GM19468 (cell line): ENCODE measurements around the gene ZFY.

Experiments used
- ATAC-seq: cut with Tn5 transposase; IDR thresholded peaks from one replicate; pipeline ENCODE4 v1.9.1; 2021; ENCODE audit warnings: mild to moderate bottlenecking, moderate library complexity, moderate number of reproducible peaks; ENCODE audit not compliant: unreplicated experiment; ENCODE audit errors: extremely low read depth

ZFY gene

GRCh38 chrY:2934861-2935715, at the start of gene ZFY:
ZFY (plus strand) TSS chrY:2935381; CDS start chrY:2953937, 18,556 bp downstream.
- ATAC-seq = no peak

- ATAC-seq = no peak
Measured at GRCh38 chrY:2885880-2886279, 49.3 kb upstream of the ZFY start.

GRCh38 chrY:2887386-2887785, 47.8 kb upstream of the ZFY start:
- ATAC-seq = no peak

GRCh38 chrY:2887955-2888354, 47.2 kb upstream of the ZFY start:
- ATAC-seq = no peak

GRCh38 chrY:2893471-2893870, 41.7 kb upstream of the ZFY start:
- ATAC-seq = no peak

GRCh38 chrY:2896050-2896449, 39.1 kb upstream of the ZFY start:
- ATAC-seq = no peak

GRCh38 chrY:2907356-2907755, 27.8 kb upstream of the ZFY start:
- ATAC-seq = no peak

GRCh38 chrY:2913066-2913815, 21.9 kb upstream of the ZFY start:
- ATAC-seq = no peak

- ATAC-seq = no peak
Measured at GRCh38 chrY:2934078-2934477, 1.1 kb upstream of the ZFY start.

- no peak for ATAC-seq
Measured at GRCh38 chrY:2935716-2936435, 695 bp downstream of the ZFY start.

GRCh38 chrY:2936436-2936750, 1.2 kb downstream of the ZFY start:
- no peak for ATAC-seq

GRCh38 chrY:2937149-2937548, 2.0 kb downstream of the ZFY start:
- no peak for ATAC-seq

- no peak for ATAC-seq
Measured at GRCh38 chrY:2949590-2950252, 14.5 kb downstream of the ZFY start.

GRCh38 chrY:2950655-2951054, 15.5 kb downstream of the ZFY start:
- ATAC-seq = no peak

GRCh38 chrY:2952912-2953311, 17.7 kb downstream of the ZFY start:
- ATAC-seq = no peak

- ATAC-seq = no peak
Measured at GRCh38 chrY:2954735-2955134, 19.6 kb downstream of the ZFY start.

GRCh38 chrY:2955561-2955960, 20.4 kb downstream of the ZFY start:
- no peak for ATAC-seq

- no peak for ATAC-seq
Measured at GRCh38 chrY:2962061-2962460, 26.9 kb downstream of the ZFY start.

- ATAC-seq = no peak
Measured at GRCh38 chrY:2964814-2965213, 29.6 kb downstream of the ZFY start.

GRCh38 chrY:2965629-2966028, 30.4 kb downstream of the ZFY start:
- ATAC-seq = no peak

GRCh38 chrY:2969561-2969960, 34.4 kb downstream of the ZFY start:
- no peak for ATAC-seq
